Medulla oblongata (tissue), 1 donor: ENCODE measurements around the gene SEMA6C.

Experiments used
- DNase-seq: peaks from one replicate; pipeline ENCODE4 v3.0.0-alpha.2; 2015; ENCODE audit errors: extremely low spot score

Gene SEMA6C

GRCh38 chr1:151158751-151159251 is 12.4 kb upstream of the SEMA6C start:
- DNase-seq, result no peak

GRCh38 chr1:151158326-151158725 is 11.9 kb upstream of the SEMA6C start:
- no peak for DNase-seq

GRCh38 chr1:151157067-151157531 is 10.7 kb upstream of the SEMA6C start:
- peak; percentile 34 for DNase-seq

GRCh38 chr1:151156515-151156819 is 10.0 kb upstream of the SEMA6C start, which contains the start of gene TNFAIP8L2:
Gene TNFAIP8L2 (plus strand): TSS chr1:151156649. CDS start chr1:151158698, 2,049 bp downstream.
- peak; percentile 63 for DNase-seq

GRCh38 chr1:151147665-151148064 is 1.2 kb upstream of the SEMA6C start:
- DNase-seq, result no peak

- no peak for DNase-seq
These were observed 687 bp upstream of the SEMA6C start for GRCh38 chr1:151147132-151147503.

- no peak for DNase-seq
These were observed 389 bp downstream of the SEMA6C start for GRCh38 chr1:151146072-151146411.

- DNase-seq, result peak; percentile 12
These were observed 943 bp downstream of the SEMA6C start for GRCh38 chr1:151145304-151146071.

- no peak for DNase-seq
These were observed 1.7 kb downstream of the SEMA6C start for GRCh38 chr1:151144474-151145303.

- DNase-seq, result no peak
These were observed 2.4 kb downstream of the SEMA6C start for GRCh38 chr1:151143986-151144385.

GRCh38 chr1:151143057-151143435 is 3.4 kb downstream of the SEMA6C start:
- DNase-seq, result no peak

- DNase-seq, result no peak
These were observed 3.9 kb downstream of the SEMA6C start for GRCh38 chr1:151142411-151143056.

GRCh38 chr1:151137789-151138188 is 8.6 kb downstream of the SEMA6C start:
- DNase-seq, result no peak

GRCh38 chr1:151135433-151136385 is 10.7 kb downstream of the SEMA6C start:
- no peak for DNase-seq

- no peak for DNase-seq
These were observed 11.4 kb downstream of the SEMA6C start for GRCh38 chr1:151134991-151135390.

GRCh38 chr1:151134396-151134795 is 12.0 kb downstream of the SEMA6C start:
- no peak for DNase-seq

- no peak for DNase-seq
These were observed 13.2 kb downstream of the SEMA6C start for GRCh38 chr1:151133018-151133806.

GRCh38 chr1:151132335-151133017 is 14.0 kb downstream of the SEMA6C start:
- DNase-seq, result no peak

GRCh38 chr1:151131701-151132334 is 14.6 kb downstream of the SEMA6C start:
- no peak for DNase-seq
